ENCODE results near the gene TPCN2.
A peak's percentile ranks its signal among the peaks of the same experiment; 100 is the strongest.

GRCh38 chr11:69086152-69087132 is 37.7 kb downstream of the TPCN2 start:
- TF ChIP-seq CTCF (IDR thresholded peaks at IDR 0.05 in 2 of 3, conservative IDR thresholded peaks at IDR 0.05 in 1 of 3; ENCODE audit: borderline replicate concordance in 1 of 3, insufficient read depth in 1 of 3, low read depth in 2 of 3, low read length in 2 of 3) (peak in 2 of 3 experiments; percentile 20 to 35; a peak in 3 of 6 replicates), REST (IDR thresholded peaks at IDR 0.05; ENCODE audit: low read depth) (no peak), SIN3A (IDR thresholded peaks at IDR 0.05; ENCODE audit: low read depth) (no peak), ZBTB33 (IDR thresholded peaks at IDR 0.05; ENCODE audit: extremely low read depth, insufficient replicate concordance, low read length) (no peak), ATF3 (IDR thresholded peaks at IDR 0.05) (no peak), EZH2 (IDR thresholded peaks at IDR 0.05) (no peak), EGR1 (IDR thresholded peaks at IDR 0.05; ENCODE audit: low read depth) (no peak)
